IMR-90 (cell line): ENCODE results near the gene HSPA6. TPM values are rescaled to one million over a fixed set of nuclear protein-coding genes. Genes with fewer than 3 reads are reported as not detected.
"Not testable (repeated sequence)": the region's sequence is repeated elsewhere in the genome, so short reads cannot be mapped to it uniquely, and the experiment has no call there.

ENCODE experiments used
- ATAC-seq: fragments of 200-7000 bp; cut with Tn5 transposase; 2 replicates; pipeline ENCODE4 v1.9.1; 2020; ENCODE audit warnings: low read depth, mild to moderate bottlenecking, moderate library complexity
- BruUV-seq: library from RNA; stranded (reverse); fragments of 400-500 nt; replicated peaks from 2 replicates; lab custom pipeline; 2021; lab: Mats Ljungman, UMichigan
- CTCF ChIA-PET: fragments of 300-600 bp; formaldehyde crosslinking; extraction: SDS; loops from one replicate; lab custom pipeline; 2021; ENCODE audit warnings: antibody characterized with exemption; lab: Yijun Ruan, JAX
- POLR2A ChIA-PET: fragments of 300-600 bp; sonication (Branson Sonifier 250); formaldehyde crosslinking; loops from one replicate; lab custom pipeline; 2022; ENCODE audit warnings: antibody characterized with exemption; ENCODE audit not compliant: unreplicated experiment; lab: Charles Lee
- DNase-seq: peaks from one replicate; pipeline ENCODE4 v3.0.0; 2013
- H2AFZ ChIP-seq: replicated peaks from 2 replicates; pipeline ENCODE3; 2013; ENCODE audit warnings: low read length, mild to moderate bottlenecking; ENCODE audit not compliant: poor library complexity
- H2AK5ac ChIP-seq: 2 replicates; pipeline ENCODE4 v1.6.1; 2013; ENCODE audit warnings: low read depth, low read length, inconsistent platforms
- H2AK9ac ChIP-seq: replicated peaks from 2 replicates; pipeline ENCODE3; 2013; ENCODE audit warnings: mild to moderate bottlenecking, low read depth, low read length, moderate library complexity; ENCODE audit not compliant: poor library complexity
- H2BK120ac ChIP-seq: 2 replicates; pipeline ENCODE4 v1.6.1; 2013; ENCODE audit warnings: low read depth, low read length, inconsistent platforms
- H2BK15ac ChIP-seq: 3 replicates; pipeline ENCODE4 v1.6.1; 2013; ENCODE audit warnings: low read depth, low read length, inconsistent platforms
- H2BK20ac ChIP-seq: 2 replicates; pipeline ENCODE4 v1.6.1; 2013; ENCODE audit warnings: low read depth, mild to moderate bottlenecking, inconsistent platforms, low read length, moderate library complexity
- H2BK5ac ChIP-seq: 2 replicates; pipeline ENCODE4 v1.6.1; 2013; ENCODE audit warnings: mild to moderate bottlenecking, low read depth, low read length, inconsistent platforms; ENCODE audit not compliant: poor library complexity, severe bottlenecking
- H3K14ac ChIP-seq: replicated peaks from 2 replicates; pipeline ENCODE4 v1.6.1; 2013; ENCODE audit warnings: low read depth, low read length, inconsistent platforms
- H3K18ac ChIP-seq: 2 replicates; pipeline ENCODE4 v1.6.1; 2013; ENCODE audit warnings: low read depth, low read length, control low read depth
- H3K23ac ChIP-seq: 2 replicates; pipeline ENCODE4 v1.6.1; 2013; ENCODE audit warnings: low read depth, low read length, inconsistent platforms
- H3K27ac ChIP-seq: 2 replicates; pipeline ENCODE4 v1.5.1; 2013; ENCODE audit warnings: mild to moderate bottlenecking, control low read depth, low read length; ENCODE audit not compliant: insufficient read depth
- H3K27me3 ChIP-seq: 2 replicates; pipeline ENCODE4 v1.6.1; 2013; ENCODE audit warnings: low read length; ENCODE audit not compliant: control insufficient read depth, insufficient read depth
- H3K36me3 ChIP-seq: 2 replicates; pipeline ENCODE4 v1.6.1; 2013; ENCODE audit warnings: low read length, mixed read lengths; ENCODE audit not compliant: control insufficient read depth, insufficient read depth
- H3K4ac ChIP-seq: 2 replicates; pipeline ENCODE4 v1.6.1; 2013; ENCODE audit warnings: low read depth, low read length, inconsistent platforms
- H3K4me1 ChIP-seq: 2 replicates; pipeline ENCODE4 v1.6.1; 2013; ENCODE audit warnings: low read length, mixed read lengths; ENCODE audit not compliant: control insufficient read depth, insufficient read depth
- H3K4me2 ChIP-seq: 2 replicates; pipeline ENCODE4 v1.6.1; 2013; ENCODE audit warnings: low read depth, mild to moderate bottlenecking, control low read depth, low read length, moderate library complexity
- H3K4me3 ChIP-seq: 2 replicates; pipeline ENCODE4 v1.5.1; 2013; ENCODE audit warnings: low read depth, mild to moderate bottlenecking, control low read depth, low read length, moderate library complexity; ENCODE audit not compliant: insufficient read depth
- H3K56ac ChIP-seq: 2 replicates; pipeline ENCODE4 v1.6.1; 2013; ENCODE audit warnings: low read length, inconsistent platforms; ENCODE audit not compliant: insufficient read depth; ENCODE audit errors: extremely low read depth
- H3K79me1 ChIP-seq, 2 experiments: 2 replicates each; pipeline ENCODE4 v1.6.1; 2013; ENCODE audit warnings: low read length in 2 of 2, inconsistent platforms in 1 of 2, low read depth in 1 of 2
- H3K9ac ChIP-seq: 2 replicates; pipeline ENCODE4 v1.6.1; 2013; ENCODE audit warnings: low read depth, low read length, control low read depth
- H3K9me1 ChIP-seq: 2 replicates; pipeline ENCODE4 v1.6.1; 2013; ENCODE audit warnings: low read length, inconsistent platforms; ENCODE audit not compliant: insufficient read depth
- H3K9me3 ChIP-seq: 2 replicates; pipeline ENCODE4 v1.6.1; 2013; ENCODE audit warnings: low read length; ENCODE audit not compliant: control insufficient read depth, insufficient read depth
- H4K20me1 ChIP-seq: 2 replicates; pipeline ENCODE4 v1.6.1; 2013; ENCODE audit warnings: low read length, inconsistent platforms; ENCODE audit not compliant: insufficient read depth
- H4K5ac ChIP-seq: 2 replicates; pipeline ENCODE4 v1.6.1; 2013; ENCODE audit warnings: mild to moderate bottlenecking, low read depth, low read length, control low read depth
- H4K8ac ChIP-seq, 2 experiments: 2 replicates each; pipeline ENCODE4 v1.6.1; 2013; ENCODE audit warnings: low read depth in 2 of 2, low read length in 2 of 2, control low read depth in 1 of 2, inconsistent platforms in 1 of 2
- H4K91ac ChIP-seq: 2 replicates; pipeline ENCODE4 v1.6.1; 2013; ENCODE audit warnings: low read depth, low read length, inconsistent platforms; ENCODE audit not compliant: insufficient read depth
- WGBS, 2 experiments: methylation state at CpG; one replicate each; pipeline versions ENCODE4 v1.1.5 to v1.1.7; 2013; ENCODE audit warnings: missing lambda C conversion rate in 2 of 2; ENCODE audit not compliant: insufficient read length in 1 of 2; ENCODE audit errors: extremely low coverage in 2 of 2; 5-methylcytosine and 5-hydroxymethylcytosine counted together
- dilution Hi-C: fragments of 300-500 bp; cut with HindIII; formaldehyde crosslinking; loops from one replicate; pipeline ENCODE4 v1.14.3; 2018; ENCODE audit warnings: low sequenced_read_pairs; ENCODE audit not compliant: unreplicated experiment
- in situ Hi-C: fragments of 300-500 bp; cut with MboI; formaldehyde crosslinking; loops from 3 replicates; pipeline ENCODE4 v1.14.3; 2019; ENCODE audit warnings: low sequenced_read_pairs, inconsistent platforms, mixed read lengths
- intact Hi-C: fragments of 100-400 bp; cut with micrococcal nuclease; formaldehyde crosslinking; loops from 2 replicates; pipeline ENCODE4 v1.10.0; 2022
- polyA plus RNA-seq, 3 experiments: library from polyadenylated mRNA; depleted of rRNA; stranded (reverse); fragments of >200 nt; gene quantifications; 2 replicates each; pipeline ENCODE4 v1.2.3, GENCODE V29; 2012; ENCODE audit warnings: low replicate concordance in 1 of 3
- total RNA-seq: library from RNA; depleted of rRNA; stranded (reverse); fragments of >200 nt; gene quantifications from 2 replicates; pipeline ENCODE4 v1.2.3, GENCODE V29; 2012

Gene HSPA6
- total and polyA plus RNA-seq, 2 of the 4 experiments (the other 2 are of a cell fraction), result 0.54 to 0.67 TPM

GRCh38 chr1:161525321-161525720 is 981 bp downstream of the HSPA6 start:
- H3K36me3 ChIP-seq, DNase-seq, H3K56ac ChIP-seq, H4K8ac ChIP-seq, H3K27ac ChIP-seq, POLR2A ChIA-PET, H2BK5ac ChIP-seq, H3K9me3 ChIP-seq, H4K5ac ChIP-seq, H2AFZ ChIP-seq, H2BK20ac ChIP-seq, ATAC-seq, H3K27me3 ChIP-seq, intact Hi-C loops, H3K14ac ChIP-seq, H3K79me1 ChIP-seq, H3K9me1 ChIP-seq, in situ Hi-C loops, H3K9ac ChIP-seq, H4K91ac ChIP-seq, H3K18ac ChIP-seq, H2AK9ac ChIP-seq, H2BK15ac ChIP-seq, H3K4me1 ChIP-seq, dilution Hi-C loops, BruUV-seq, H4K20me1 ChIP-seq, H3K23ac ChIP-seq, CTCF ChIA-PET, H2BK120ac ChIP-seq, H2AK5ac ChIP-seq, H3K4me2 ChIP-seq, H3K4ac ChIP-seq: not testable (repeated sequence)
- WGBS, 2 experiments, result 19% methylated on average over 3 of the region's 23 CpGs; no CpG with 5 or more reads in 1 of the 2 experiments
- H3K4me3 ChIP-seq, result peak overlapping the region; percentile 59; the same call in 1 of the 2 replicates

- dilution Hi-C loops, H2BK20ac ChIP-seq, H3K9ac ChIP-seq, H3K27ac ChIP-seq, H3K23ac ChIP-seq, DNase-seq, ATAC-seq, H2AK9ac ChIP-seq, H3K79me1 ChIP-seq, H2BK120ac ChIP-seq, intact Hi-C loops, H3K4me2 ChIP-seq, H3K14ac ChIP-seq, H4K20me1 ChIP-seq, H3K27me3 ChIP-seq, H4K91ac ChIP-seq, H3K9me3 ChIP-seq, H2BK5ac ChIP-seq, H3K9me1 ChIP-seq, H2AK5ac ChIP-seq, H3K4me3 ChIP-seq, H3K56ac ChIP-seq, H3K4ac ChIP-seq, H4K8ac ChIP-seq, CTCF ChIA-PET, POLR2A ChIA-PET, in situ Hi-C loops, BruUV-seq, H2AFZ ChIP-seq, H2BK15ac ChIP-seq, H3K18ac ChIP-seq, H4K5ac ChIP-seq, H3K36me3 ChIP-seq, H3K4me1 ChIP-seq: not testable (repeated sequence)
- 100% methylated on average over 1 of the region's 7 CpGs; no CpG with 5 or more reads in 1 of the 2 experiments for WGBS, 2 experiments
These were observed 1.6 kb downstream of the HSPA6 start for GRCh38 chr1:161525918-161526317.
